Cardiac muscle cell (in vitro differentiated cells and primary cell): Measurements from ENCODE around the gene PHAF1. TPM values are rescaled to one million over a fixed set of nuclear protein-coding genes. Genes with fewer than 3 reads are reported as not detected.

ENCODE experiments used
- DNase-seq, 2 donors: peaks; one replicate each; pipeline versions ENCODE4 v3.0.0 to v3.0.0-alpha.2; 2010 to 2017; ENCODE audit warnings: low read depth in 1 of 2, low spot score in 1 of 2
- H3K27ac ChIP-seq: fragments of 200-600 bp; sonication (generic); 2 replicates; pipeline ENCODE4 v1.5.1; 2016
- H3K27me3 ChIP-seq: fragments of 200-600 bp; sonication (generic); 2 replicates; pipeline ENCODE4 v1.6.0; 2016; ENCODE audit warnings: control low read depth
- H3K36me3 ChIP-seq: fragments of 200-600 bp; sonication (generic); 2 replicates; pipeline ENCODE4 v1.5.1; 2016; ENCODE audit warnings: control low read depth
- H3K4me1 ChIP-seq: fragments of 200-600 bp; sonication (generic); 2 replicates; pipeline ENCODE4 v1.8.1; 2017; ENCODE audit warnings: low read depth, mild to moderate bottlenecking, mixed run types
- H3K4me3 ChIP-seq: fragments of 200-600 bp; sonication (generic); 2 replicates; pipeline ENCODE4 v1.5.1; 2016; ENCODE audit warnings: mild to moderate bottlenecking
- H3K9me3 ChIP-seq: fragments of 200-600 bp; sonication (generic); 2 replicates; pipeline ENCODE4 v1.5.1; 2017; ENCODE audit warnings: low read depth, mild to moderate bottlenecking, control low read depth
- CTCF ChIP-seq: IDR thresholded peaks from 2 replicates; pipeline ENCODE4 v1.5.1; 2012; ENCODE audit warnings: low read depth, mild to moderate bottlenecking, low read length
- polyA plus RNA-seq: library from polyadenylated mRNA; unstranded; fragments of >200 nt; fragmentation: Nextera tagmentation; extraction: Ambion mirVana; gene quantifications from 2 replicates; pipeline ENCODE4 v1.2.1, GENCODE V29; 2016
- total RNA-seq: library from RNA; depleted of rRNA; stranded (reverse); fragments of >200 nt; gene quantifications from 2 replicates; pipeline ENCODE4 v1.2.3, GENCODE V29; 2016

PHAF1 gene
- total and polyA plus RNA-seq, 2 experiments from 2014 or later, result 10.3 to 18.1 TPM

DNA sequence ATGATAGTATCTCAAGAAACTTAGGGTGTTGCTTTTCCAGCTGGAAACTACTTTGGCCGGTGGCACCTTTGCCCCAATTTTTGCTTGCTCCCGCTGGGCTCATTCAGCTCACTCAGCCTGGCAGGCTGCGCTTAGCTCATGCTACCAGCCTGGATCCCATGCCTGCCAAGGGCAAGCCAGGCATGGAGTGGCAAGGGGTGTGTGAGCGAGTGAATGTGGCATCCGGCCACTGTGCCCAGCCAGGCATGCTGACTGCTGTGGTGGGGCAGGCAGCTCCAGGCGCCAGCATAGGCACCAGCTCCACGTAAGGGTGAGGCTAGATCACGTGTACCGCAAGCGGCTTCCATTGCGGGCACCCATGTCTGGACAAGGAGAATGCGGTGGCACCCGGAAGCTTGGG is 31.6 kb downstream of the PHAF1 start:
- Histone ChIP-seq H3K9me3 (no peaks in the 10 kb centered on the region), H3K4me3 (no peak overlapping the region), H3K27ac (no peak overlapping the region), H3K36me3 (peaks cover 26% of the 10 kb centered on the region), H3K4me1 (peaks cover 8% of the 10 kb centered on the region), H3K27me3 (no peaks in the 10 kb centered on the region)
- TF ChIP-seq CTCF, result no peak
- DNase-seq, result no peak

- no peak for DNase-seq
- Histone ChIP-seq H3K4me3 (no peak overlapping the region), H3K9me3 (no peaks in the 10 kb centered on the region), H3K4me1 (peaks cover 8% of the 10 kb centered on the region), H3K27me3 (no peaks in the 10 kb centered on the region), H3K36me3 (peaks cover 28% of the 10 kb centered on the region), H3K27ac (no peak overlapping the region)
- TF ChIP-seq CTCF, result no peak
These were observed 32.6 kb downstream of the PHAF1 start for GRCh38 chr16:67142342-67142741.

DNA sequence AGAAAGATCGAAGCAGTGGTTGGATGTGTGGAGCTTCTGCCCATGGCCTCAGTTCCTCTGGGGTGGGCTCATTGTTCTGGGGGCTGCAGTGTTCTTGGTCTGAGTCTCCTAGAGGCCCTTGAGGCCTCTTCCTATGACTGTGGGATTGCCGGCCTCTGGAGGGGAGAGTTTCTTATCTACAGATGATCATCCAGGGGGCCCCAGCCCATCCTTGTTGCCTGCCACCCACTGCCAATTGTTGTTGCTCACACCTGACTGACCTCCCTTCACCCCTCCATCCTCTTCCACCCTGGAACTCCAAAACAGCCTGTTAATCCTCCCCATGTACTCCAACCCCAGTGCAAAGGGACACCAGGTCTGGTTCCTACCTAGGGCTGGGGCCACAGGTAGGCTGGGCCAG is 35.2 kb downstream of the PHAF1 start:
- no peak for TF ChIP-seq CTCF
- Histone ChIP-seq H3K9me3 (no peaks in the 10 kb centered on the region), H3K4me1 (no peaks in the 10 kb centered on the region), H3K27me3 (no peaks in the 10 kb centered on the region), H3K36me3 (peaks cover 28% of the 10 kb centered on the region), H3K27ac (no peak overlapping the region), H3K4me3 (no peak overlapping the region)
- no peak for DNase-seq

DNA sequence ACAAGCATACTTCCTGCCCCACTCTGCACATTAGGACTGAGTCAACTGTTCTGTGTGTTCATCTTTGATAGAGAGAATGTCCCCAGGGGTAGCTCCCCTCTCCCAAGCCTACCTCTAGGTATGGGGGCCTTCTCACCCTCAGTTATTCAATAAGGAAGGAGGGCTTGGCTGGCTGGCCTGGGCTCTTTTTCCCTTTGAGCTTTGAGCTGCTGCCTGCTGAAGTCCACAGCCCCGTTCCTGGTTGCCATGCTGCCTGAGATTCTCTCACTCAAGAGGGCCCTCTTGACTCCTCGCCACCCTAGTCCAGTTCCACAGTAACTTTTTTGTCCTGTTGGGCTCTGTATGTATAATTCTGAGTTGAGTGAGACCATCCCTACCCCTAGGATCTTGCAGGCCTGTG is 36.0 kb downstream of the PHAF1 start:
- no peak for DNase-seq
- H3K27ac ChIP-seq, result no peak overlapping the region
- TF ChIP-seq CTCF, result no peak
- H3K27me3 ChIP-seq, result no peaks in the 10 kb centered on the region
- H3K9me3 ChIP-seq, result no peaks in the 10 kb centered on the region
- no peak overlapping the region for H3K4me3 ChIP-seq
- H3K4me1 ChIP-seq, result no peaks in the 10 kb centered on the region
- peaks cover 20% of the 10 kb centered on the region for H3K36me3 ChIP-seq

DNA sequence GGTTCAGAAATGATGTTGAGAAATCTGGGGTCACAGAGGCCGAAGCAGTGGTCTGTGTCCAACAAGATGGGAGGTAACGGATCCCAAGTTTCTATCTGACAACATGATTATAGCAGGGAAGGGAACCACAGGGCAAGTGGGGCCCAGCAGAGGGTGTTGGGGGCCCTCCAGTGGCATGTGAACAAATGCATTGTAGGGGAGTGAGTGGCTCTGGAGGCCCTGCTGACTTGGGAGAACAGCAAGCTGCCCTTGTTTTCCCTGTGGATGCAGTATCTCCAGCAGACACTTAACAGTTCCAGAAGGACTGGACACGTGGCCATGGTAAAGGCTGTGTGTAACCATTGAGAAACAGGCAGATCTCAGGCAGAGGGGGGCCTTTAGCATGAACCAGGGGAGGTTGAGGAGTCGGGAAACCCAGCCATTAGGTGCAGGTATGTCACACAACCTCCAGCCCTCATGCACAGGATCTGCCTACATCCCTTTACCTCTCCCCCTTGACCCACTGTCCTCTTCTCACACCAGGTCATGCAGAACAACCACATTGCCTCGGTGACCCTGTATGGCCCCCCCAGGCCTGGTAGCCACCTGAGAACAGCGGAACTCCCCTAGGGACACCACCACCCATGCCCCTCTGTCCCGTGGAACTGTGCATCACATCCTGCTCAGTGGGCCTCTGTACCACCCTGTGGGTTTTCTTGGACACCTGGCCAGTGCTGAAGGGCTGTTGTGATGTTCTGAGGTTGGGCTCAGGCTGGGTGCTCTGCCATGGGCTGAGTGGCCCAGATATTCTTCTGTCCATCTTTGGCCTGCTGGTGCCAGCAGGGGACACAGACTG is 37.0 kb downstream of the PHAF1 start:
- Histone ChIP-seq H3K9me3 (no peaks in the 10 kb centered on the region), H3K4me3 (no peak overlapping the region), H3K4me1 (no peaks in the 10 kb centered on the region), H3K27me3 (peaks cover 2% of the 10 kb centered on the region), H3K27ac (no peak overlapping the region), H3K36me3 (peaks cover 19% of the 10 kb centered on the region)
- DNase-seq, result no peak
- no peak for TF ChIP-seq CTCF
